Ishikawa (cell line): ENCODE results near the gene TIFAB.

Experiments
- CEBPB ChIP-seq: IDR thresholded peaks from 2 replicates; pipeline ENCODE4 v1.6.1; 2012
- CREB1 ChIP-seq: IDR thresholded peaks from 2 replicates; pipeline ENCODE4 v1.6.1; 2012; ENCODE audit warnings: low read depth
- EGR1 ChIP-seq: IDR thresholded peaks from 2 replicates; pipeline ENCODE4 v1.6.1; 2012
- EP300 ChIP-seq: IDR thresholded peaks from 2 replicates; pipeline ENCODE4 v1.6.1; 2012; ENCODE audit warnings: borderline replicate concordance
- FOXM1 ChIP-seq: IDR thresholded peaks from 2 replicates; pipeline ENCODE4 v1.6.1; 2012; ENCODE audit warnings: low read depth, borderline replicate concordance
- MAX ChIP-seq: IDR thresholded peaks from 2 replicates; pipeline ENCODE4 v1.6.1; 2012
- NFIC ChIP-seq: IDR thresholded peaks from 2 replicates; pipeline ENCODE4 v1.6.1; 2012
- RAD21 ChIP-seq: IDR thresholded peaks from 2 replicates; pipeline ENCODE4 v1.6.1; 2012; ENCODE audit warnings: low read depth
- REST ChIP-seq: IDR thresholded peaks from 2 replicates; pipeline ENCODE4 v1.6.1; 2012; ENCODE audit warnings: low read depth, mild to moderate bottlenecking
- TAF1 ChIP-seq: IDR thresholded peaks from 2 replicates; pipeline ENCODE4 v1.6.1; 2012; ENCODE audit warnings: low read depth, mild to moderate bottlenecking
- TCF12 ChIP-seq: IDR thresholded peaks from 2 replicates; pipeline ENCODE4 v1.6.1; 2012; ENCODE audit warnings: low read depth
- TEAD4 ChIP-seq: IDR thresholded peaks from 2 replicates; pipeline ENCODE4 v1.6.1; 2012
- USF1 ChIP-seq: IDR thresholded peaks from 2 replicates; pipeline ENCODE4 v1.6.1; 2012
- YY1 ChIP-seq: IDR thresholded peaks from 2 replicates; pipeline ENCODE4 v1.6.1; 2012; ENCODE audit warnings: low read depth
- ZBTB7A ChIP-seq: IDR thresholded peaks from 2 replicates; pipeline ENCODE4 v1.6.1; 2012; ENCODE audit warnings: low read depth

TIFAB gene

GRCh38 chr5:135426102-135427082 is 25.8 kb downstream of the TIFAB start:
- TF ChIP-seq RAD21, result peak; percentile 67
- TF ChIP-seq NFIC, result no peak

- no peak for TF ChIP-seq USF1
Observed at GRCh38 chr5:135425641-135426040, 26.5 kb downstream of the TIFAB start.

- TF ChIP-seq TAF1 (no peak), CREB1 (no peak), FOXM1 (no peak), TCF12 (no peak), EGR1 (no peak), EP300 (no peak), TEAD4 (no peak), MAX (no peak), YY1 (no peak), CEBPB (no peak), USF1 (no peak), REST (no peak), RAD21 (no peak), NFIC (no peak), ZBTB7A (no peak)
Observed at GRCh38 chr5:135423846-135424168, 28.3 kb downstream of the TIFAB start.

GRCh38 chr5:135423146-135423845 is 28.9 kb downstream of the TIFAB start:
- no peak for TF ChIP-seq USF1
- no peak for TF ChIP-seq ZBTB7A
- TF ChIP-seq TCF12, result no peak
- no peak for TF ChIP-seq RAD21
- no peak for TF ChIP-seq NFIC
- no peak for TF ChIP-seq REST

GRCh38 chr5:135422419-135422818 is 29.7 kb downstream of the TIFAB start:
- no peak for TF ChIP-seq CEBPB
- TF ChIP-seq RAD21, result no peak
- TF ChIP-seq FOXM1, result no peak
- TF ChIP-seq CREB1, result no peak
- TF ChIP-seq YY1, result no peak
- no peak for TF ChIP-seq EP300
- TF ChIP-seq REST, result no peak
- no peak for TF ChIP-seq TAF1
- no peak for TF ChIP-seq ZBTB7A
